GM19043 (cell line): Measurements from ENCODE around the gene NTRK3.
A peak's percentile ranks its signal among the peaks of the same experiment; 100 is the strongest.

ENCODE experiments used
- ATAC-seq: cut with Tn5 transposase; IDR thresholded peaks from one replicate; pipeline ENCODE4 v1.9.1; 2021; ENCODE audit warnings: low read depth; ENCODE audit not compliant: unreplicated experiment

The NTRK3 gene

GRCh38 chr15:88258093-88258641 lies 1.6 kb upstream of the NTRK3 start:
- no peak for ATAC-seq

DNA sequence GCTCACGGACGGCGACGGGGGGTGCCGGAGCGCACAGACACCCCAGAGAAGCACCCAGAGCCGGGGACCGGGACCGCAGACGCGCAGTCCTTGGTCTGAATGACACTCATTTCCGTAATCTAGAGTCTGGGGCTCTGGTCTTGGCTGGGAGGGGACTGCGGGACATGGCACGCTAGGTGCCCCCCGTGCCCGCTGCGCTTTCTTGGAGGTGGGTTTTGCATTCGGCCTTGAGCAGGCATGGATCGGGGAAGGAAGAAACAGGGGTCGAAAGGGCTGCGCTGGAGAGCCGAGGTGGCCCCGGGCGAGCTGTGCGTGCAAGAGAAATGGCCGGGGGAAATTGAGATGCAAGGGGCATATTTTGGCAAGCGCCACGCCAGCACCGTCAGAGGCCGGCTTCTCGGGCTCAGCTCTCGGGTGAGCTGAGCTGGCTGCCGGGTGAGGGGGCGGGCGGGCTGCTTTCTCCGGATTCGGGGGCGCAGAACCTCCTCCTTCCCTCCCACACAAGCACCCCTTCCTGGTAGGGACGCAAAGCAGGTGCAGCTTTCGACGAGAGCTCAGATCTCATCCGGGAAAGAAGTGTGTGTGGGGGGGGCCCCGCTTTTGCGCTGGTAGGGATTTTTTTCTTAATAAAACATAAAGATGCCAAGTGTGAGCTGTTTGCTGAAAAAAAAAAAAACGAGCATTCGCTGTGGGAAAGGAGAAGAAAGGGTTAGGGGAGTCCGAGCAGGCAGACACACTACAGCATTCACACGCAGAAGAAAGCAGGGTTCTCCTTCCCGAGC lies 963 bp upstream of the NTRK3 start:
- no peak for ATAC-seq

- no peak for ATAC-seq
Observed at GRCh38 chr15:88255484-88256278, 858 bp downstream of the NTRK3 start.

- ATAC-seq = no peak
Observed at GRCh38 chr15:88255087-88255483, 1.5 kb downstream of the NTRK3 start.

GRCh38 chr15:88252441-88252840 lies 4.1 kb downstream of the NTRK3 start:
- no peak for ATAC-seq

GRCh38 chr15:88250826-88251225 lies 5.7 kb downstream of the NTRK3 start:
- no peak for ATAC-seq

GRCh38 chr15:88249220-88249619 lies 7.3 kb downstream of the NTRK3 start:
- no peak for ATAC-seq

GRCh38 chr15:88247914-88248313 lies 8.6 kb downstream of the NTRK3 start:
- ATAC-seq = no peak

- peak; percentile 79 for ATAC-seq
Observed at GRCh38 chr15:88246666-88247446, 9.7 kb downstream of the NTRK3 start.

GRCh38 chr15:88246081-88246480 lies 10.5 kb downstream of the NTRK3 start:
- no peak for ATAC-seq

DNA sequence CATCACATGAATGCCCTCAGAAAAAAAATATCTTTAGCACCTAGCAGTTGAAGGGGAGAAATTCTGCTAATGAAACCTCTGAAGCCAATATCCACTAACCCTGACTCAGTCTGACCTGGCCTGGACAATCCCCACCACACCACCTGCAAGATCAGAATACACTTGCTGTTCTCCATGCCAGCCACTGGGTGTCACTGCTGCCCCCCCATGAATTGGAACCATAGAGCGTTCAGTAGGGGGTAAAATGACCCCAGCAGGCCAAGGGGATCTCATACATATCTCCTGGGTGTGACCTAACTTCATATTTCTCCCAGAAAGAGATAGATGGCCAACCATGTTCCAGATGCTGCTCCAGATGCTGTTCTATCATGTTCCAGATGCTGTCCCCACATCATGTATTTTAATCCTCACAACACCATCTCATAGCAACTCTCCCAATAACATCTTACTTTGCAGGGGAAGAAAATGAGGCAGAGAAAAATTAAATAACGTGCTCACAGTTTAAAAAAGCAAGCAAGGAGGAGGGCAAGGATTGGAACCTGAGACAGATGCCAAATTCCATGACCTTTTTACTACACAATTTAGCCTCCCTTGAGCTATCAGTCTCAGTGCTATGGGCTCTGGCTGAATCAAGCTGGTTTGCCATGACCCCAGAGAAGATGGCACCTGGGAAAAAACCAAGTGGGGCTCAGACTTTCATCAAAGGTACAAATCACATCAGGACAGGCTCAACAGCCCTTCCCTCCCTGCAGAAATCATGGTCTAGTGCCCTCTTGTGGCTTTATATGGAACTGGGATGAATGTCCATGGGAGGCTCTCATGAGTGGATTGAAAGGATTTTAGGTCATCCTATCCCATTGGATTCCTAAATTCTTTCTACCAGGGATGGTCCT lies 12.4 kb downstream of the NTRK3 start:
- no peak for ATAC-seq

GRCh38 chr15:88242586-88243555 lies 13.7 kb downstream of the NTRK3 start:
- ATAC-seq = no peak

- no peak for ATAC-seq
Observed at GRCh38 chr15:88241461-88241860, 15.1 kb downstream of the NTRK3 start.

DNA sequence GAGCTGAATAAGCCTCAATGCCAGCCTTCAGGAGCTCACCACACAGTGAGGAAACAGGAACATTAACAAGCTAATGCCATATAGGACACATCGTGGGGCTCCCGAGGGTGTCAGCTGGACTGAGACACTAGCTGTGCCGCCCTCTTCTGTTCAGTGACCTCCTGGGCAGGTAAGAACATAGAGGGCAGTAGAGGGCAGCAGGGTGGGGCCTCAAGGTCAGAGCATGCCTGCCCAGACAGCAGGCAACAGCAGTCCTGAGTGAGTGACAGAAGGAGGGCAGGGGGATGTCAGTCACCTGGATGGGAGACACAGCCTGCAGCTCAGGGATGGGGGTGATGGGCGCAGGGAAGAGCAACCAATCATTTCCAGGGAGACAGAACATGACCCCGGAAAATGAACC lies 15.5 kb downstream of the NTRK3 start:
- no peak for ATAC-seq

- no peak for ATAC-seq
Observed at GRCh38 chr15:88239594-88239993, 16.9 kb downstream of the NTRK3 start.

- no peak for ATAC-seq
Observed at GRCh38 chr15:88238618-88239430, 17.7 kb downstream of the NTRK3 start.

- ATAC-seq = no peak
Observed at GRCh38 chr15:88234711-88235110, 21.8 kb downstream of the NTRK3 start.

DNA sequence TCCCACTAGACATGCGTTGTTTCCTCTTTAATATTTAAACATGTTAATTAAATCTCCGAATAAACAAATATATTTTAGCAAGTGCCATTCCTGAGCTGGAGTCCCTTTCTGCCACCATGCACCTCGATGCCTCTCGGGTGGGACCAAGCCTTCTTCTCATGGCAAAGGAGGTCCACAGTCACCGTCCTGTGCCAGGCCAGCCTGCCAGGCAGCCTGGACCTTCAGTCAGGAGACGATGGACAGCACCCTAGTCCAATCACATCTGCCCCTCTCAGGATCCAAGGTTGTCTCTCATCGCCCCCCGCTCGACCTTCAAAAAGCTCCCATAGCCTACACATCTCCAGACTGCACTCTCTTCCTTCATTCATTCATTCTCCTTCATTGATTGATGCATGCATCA lies 22.6 kb downstream of the NTRK3 start:
- ATAC-seq = no peak
